Endothelial cell (in vitro differentiated cells): ENCODE measurements around the gene KNOP1. TPM values are rescaled to one million over a fixed set of nuclear protein-coding genes. Genes with fewer than 3 reads are reported as not detected.

Experiments
- DNase-seq: peaks from one replicate; pipeline ENCODE4 v3.0.0; 2021; ENCODE audit warnings: low spot score
- H3K27ac Mint-ChIP-seq: one replicate; pipeline ENCODE4 v1.8.0; 2021; ENCODE audit warnings: mixed read lengths, inconsistent platforms; ENCODE audit not compliant: unreplicated experiment
- H3K27me3 Mint-ChIP-seq: one replicate; pipeline ENCODE4 v1.8.0; 2021; ENCODE audit warnings: mild to moderate bottlenecking, moderate library complexity, mixed read lengths, inconsistent platforms; ENCODE audit not compliant: unreplicated experiment
- H3K36me3 Mint-ChIP-seq: one replicate; pipeline ENCODE4 v1.8.0; 2021; ENCODE audit warnings: mild to moderate bottlenecking, low read depth, mixed read lengths, inconsistent platforms; ENCODE audit not compliant: unreplicated experiment
- H3K4me1 Mint-ChIP-seq: one replicate; pipeline ENCODE4 v1.8.0; 2021; ENCODE audit warnings: mild to moderate bottlenecking, mixed read lengths, inconsistent platforms; ENCODE audit not compliant: unreplicated experiment
- H3K4me3 Mint-ChIP-seq: one replicate; pipeline ENCODE4 v1.8.0; 2021; ENCODE audit warnings: mild to moderate bottlenecking, mixed read lengths, inconsistent platforms; ENCODE audit not compliant: unreplicated experiment
- H3K9me3 Mint-ChIP-seq: one replicate; pipeline ENCODE4 v1.8.0; 2021; ENCODE audit warnings: mixed read lengths, inconsistent platforms; ENCODE audit not compliant: unreplicated experiment
- CTCF ChIP-seq: fragments of 200-600 bp; sonication (generic); IDR thresholded peaks from one replicate; pipeline ENCODE4 v1.5.0; 2021; ENCODE audit warnings: antibody characterized with exemption; ENCODE audit not compliant: unreplicated experiment
- total RNA-seq: library from RNA; stranded (reverse); fragmentation: NEBNext Ultra II Directional; extraction: Animal tissue kit (Norgen Biotek cat#: 25700); gene quantifications from one replicate; pipeline ENCODE4 v1.2.1, GENCODE V29; 2021; ENCODE audit not compliant: unreplicated experiment

The KNOP1 gene
- total RNA-seq, 1 donor from 2014 or later, result 36.6 TPM

GRCh38 chr16:19664166-19664565 lies 53.9 kb downstream of the KNOP1 start:
- Mint-ChIP-seq H3K27me3 (no peaks in the 10 kb centered on the region), H3K4me3 (no peak overlapping the region), H3K4me1 (peaks cover 5% of the 10 kb centered on the region), H3K27ac (no peak overlapping the region), H3K36me3 (peaks cover 20% of the 10 kb centered on the region), H3K9me3 (no peaks in the 10 kb centered on the region)
- no peak for DNase-seq
- TF ChIP-seq CTCF, result no peak

- Mint-ChIP-seq H3K27ac (no peak overlapping the region), H3K27me3 (no peaks in the 10 kb centered on the region), H3K4me3 (peak overlapping the region; percentile 38), H3K9me3 (no peaks in the 10 kb centered on the region), H3K4me1 (no peaks in the 10 kb centered on the region), H3K36me3 (peaks cover 22% of the 10 kb centered on the region)
- DNase-seq, result no peak
- no peak for TF ChIP-seq CTCF
Observed at GRCh38 chr16:19662351-19662750, 55.7 kb downstream of the KNOP1 start.

DNA sequence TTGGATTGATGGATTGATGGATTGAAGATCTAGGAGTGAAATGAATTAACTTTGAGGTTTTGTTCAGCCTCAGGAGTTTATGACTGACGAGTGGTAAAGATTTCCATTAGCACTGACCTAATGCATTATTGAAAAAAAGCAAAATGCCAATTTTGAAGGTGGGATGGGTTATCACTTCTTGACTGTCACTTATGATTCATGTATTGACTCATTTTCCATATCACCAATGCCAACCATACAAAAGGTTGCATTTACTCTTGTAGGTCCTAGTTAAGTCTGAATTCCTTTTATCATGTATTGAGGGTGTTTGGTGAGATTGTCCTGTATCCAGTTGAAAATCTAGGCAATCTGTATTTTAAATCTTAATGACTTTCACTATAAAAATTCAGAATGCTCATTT lies 57.6 kb downstream of the KNOP1 start:
- no peak for TF ChIP-seq CTCF
- Mint-ChIP-seq H3K36me3 (peaks cover 29% of the 10 kb centered on the region), H3K27me3 (no peaks in the 10 kb centered on the region), H3K4me3 (no peak overlapping the region), H3K9me3 (no peaks in the 10 kb centered on the region), H3K4me1 (no peaks in the 10 kb centered on the region), H3K27ac (no peak overlapping the region)
- DNase-seq, result no peak

GRCh38 chr16:19659554-19659953 lies 58.5 kb downstream of the KNOP1 start:
- no peaks in the 10 kb centered on the region for H3K4me1 Mint-ChIP-seq
- no peak for TF ChIP-seq CTCF
- no peak overlapping the region for H3K27ac Mint-ChIP-seq
- no peaks in the 10 kb centered on the region for H3K9me3 Mint-ChIP-seq
- DNase-seq, result no peak
- H3K36me3 Mint-ChIP-seq, result peaks cover 26% of the 10 kb centered on the region
- H3K4me3 Mint-ChIP-seq, result no peak overlapping the region
- H3K27me3 Mint-ChIP-seq, result no peaks in the 10 kb centered on the region

DNA sequence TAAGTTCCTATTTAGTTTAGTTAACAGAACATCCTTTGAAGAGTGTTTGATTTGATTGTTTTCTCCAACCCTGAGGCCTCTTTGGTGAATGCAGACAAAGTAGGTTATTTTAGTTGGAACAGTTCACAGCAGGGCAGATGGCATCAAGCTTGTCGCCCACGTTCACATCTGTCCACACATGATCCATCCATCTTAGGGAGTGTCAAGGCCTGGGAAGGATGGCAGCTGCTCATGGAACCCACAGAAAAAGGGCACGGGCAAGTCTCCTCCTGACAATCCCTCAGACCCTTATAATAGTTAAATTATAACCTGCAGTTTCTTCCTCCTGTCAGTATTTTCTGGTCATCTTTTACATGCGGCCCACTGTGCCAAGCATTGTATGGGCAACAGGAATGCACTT lies 60.2 kb downstream of the KNOP1 start:
- Mint-ChIP-seq H3K36me3 (peaks cover 27% of the 10 kb centered on the region), H3K4me3 (no peak overlapping the region), H3K9me3 (no peaks in the 10 kb centered on the region), H3K27me3 (no peaks in the 10 kb centered on the region), H3K27ac (no peak overlapping the region), H3K4me1 (no peaks in the 10 kb centered on the region)
- TF ChIP-seq CTCF, result no peak
- no peak for DNase-seq
